HL-60 (cell line): ENCODE measurements around the gene RAB36.

ENCODE experiments used
- DNase-seq, 2 experiments: peaks; one replicate each; pipeline ENCODE4 v3.0.0-alpha.2; 2010 to 2020; ENCODE audit warnings: low read depth in 1 of 2, low spot score in 1 of 2
- H3K27ac ChIP-seq: fragments of 250-450 bp; sonication (Bioruptor Pico); replicated peaks from 2 replicates; pipeline ENCODE4 v1.5.1; 2020; ENCODE audit warnings: mild to moderate bottlenecking, moderate library complexity
- H3K27me3 ChIP-seq: fragments of 250-450 bp; sonication (Bioruptor Pico); 2 replicates; pipeline ENCODE4 v1.5.1; 2021; ENCODE audit warnings: mild to moderate bottlenecking, moderate library complexity; ENCODE audit not compliant: insufficient read depth, poor library complexity, severe bottlenecking
- H3K4me3 ChIP-seq: replicated peaks from 2 replicates; pipeline ENCODE4 v1.5.1; 2011; ENCODE audit warnings: mild to moderate bottlenecking, control low read depth, low read length; ENCODE audit not compliant: insufficient read depth
- GABPA ChIP-seq: IDR thresholded peaks from 2 replicates; pipeline ENCODE4 v1.6.1; 2012; ENCODE audit warnings: low read depth
- POLR2AphosphoS5 ChIP-seq: IDR thresholded peaks from 2 replicates; pipeline ENCODE4 v1.6.1; 2012; ENCODE audit warnings: low read depth
- SPI1 ChIP-seq: IDR thresholded peaks from 2 replicates; pipeline ENCODE4 v1.6.1; 2012; ENCODE audit warnings: low read depth, mild to moderate bottlenecking, borderline replicate concordance
- TF ChIP-seq, protein P1 (sequence below): IDR thresholded peaks from 2 replicates; pipeline ENCODE4 v1.6.1; 2012; ENCODE audit warnings: low read depth; ENCODE audit not compliant: insufficient replicate concordance
- TF ChIP-seq, protein P2 (sequence below): IDR thresholded peaks from one replicate; pipeline ENCODE4 v1.5.1; 2011; ENCODE audit warnings: low read length, control low read depth, inconsistent platforms; ENCODE audit not compliant: insufficient read depth

RAB36 gene

DNA sequence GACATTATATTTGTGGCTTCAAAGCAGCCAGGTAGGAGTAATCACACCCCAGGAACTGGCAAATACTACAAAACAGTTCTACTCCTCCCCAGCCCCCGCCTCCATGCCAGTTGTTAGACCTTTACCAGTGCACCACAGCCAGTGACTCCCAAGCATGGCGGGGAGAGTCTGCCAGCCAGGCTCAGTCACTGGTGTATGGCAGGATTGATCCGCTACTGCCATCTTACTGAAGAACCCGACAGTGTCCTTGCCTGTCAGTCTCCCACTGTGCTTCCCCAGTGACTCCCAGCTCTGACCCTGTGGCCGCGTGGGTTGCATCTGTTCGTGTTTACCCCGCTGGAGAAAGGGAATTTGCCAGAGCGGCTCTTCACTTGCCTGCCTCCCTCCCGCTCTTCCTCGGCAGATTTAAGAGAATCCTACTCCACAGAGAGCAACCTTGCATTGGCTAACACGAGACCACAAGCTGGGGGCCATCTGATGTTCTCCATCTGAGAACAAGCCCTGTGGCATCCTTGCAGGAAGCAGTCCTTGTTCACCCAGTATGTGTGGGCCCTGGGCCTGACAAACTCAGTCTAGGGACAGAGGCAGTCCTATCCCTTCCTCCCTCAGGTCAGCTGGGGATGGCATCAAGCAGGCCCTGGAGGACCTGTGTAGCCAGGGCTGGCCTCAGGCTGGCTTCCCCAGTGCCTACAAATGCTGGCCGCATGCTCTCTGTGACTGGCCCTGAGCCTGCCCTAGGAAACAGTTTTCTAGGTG, 41.9 kb upstream of the RAB36 start:
- TF ChIP-seq, protein P1, sequence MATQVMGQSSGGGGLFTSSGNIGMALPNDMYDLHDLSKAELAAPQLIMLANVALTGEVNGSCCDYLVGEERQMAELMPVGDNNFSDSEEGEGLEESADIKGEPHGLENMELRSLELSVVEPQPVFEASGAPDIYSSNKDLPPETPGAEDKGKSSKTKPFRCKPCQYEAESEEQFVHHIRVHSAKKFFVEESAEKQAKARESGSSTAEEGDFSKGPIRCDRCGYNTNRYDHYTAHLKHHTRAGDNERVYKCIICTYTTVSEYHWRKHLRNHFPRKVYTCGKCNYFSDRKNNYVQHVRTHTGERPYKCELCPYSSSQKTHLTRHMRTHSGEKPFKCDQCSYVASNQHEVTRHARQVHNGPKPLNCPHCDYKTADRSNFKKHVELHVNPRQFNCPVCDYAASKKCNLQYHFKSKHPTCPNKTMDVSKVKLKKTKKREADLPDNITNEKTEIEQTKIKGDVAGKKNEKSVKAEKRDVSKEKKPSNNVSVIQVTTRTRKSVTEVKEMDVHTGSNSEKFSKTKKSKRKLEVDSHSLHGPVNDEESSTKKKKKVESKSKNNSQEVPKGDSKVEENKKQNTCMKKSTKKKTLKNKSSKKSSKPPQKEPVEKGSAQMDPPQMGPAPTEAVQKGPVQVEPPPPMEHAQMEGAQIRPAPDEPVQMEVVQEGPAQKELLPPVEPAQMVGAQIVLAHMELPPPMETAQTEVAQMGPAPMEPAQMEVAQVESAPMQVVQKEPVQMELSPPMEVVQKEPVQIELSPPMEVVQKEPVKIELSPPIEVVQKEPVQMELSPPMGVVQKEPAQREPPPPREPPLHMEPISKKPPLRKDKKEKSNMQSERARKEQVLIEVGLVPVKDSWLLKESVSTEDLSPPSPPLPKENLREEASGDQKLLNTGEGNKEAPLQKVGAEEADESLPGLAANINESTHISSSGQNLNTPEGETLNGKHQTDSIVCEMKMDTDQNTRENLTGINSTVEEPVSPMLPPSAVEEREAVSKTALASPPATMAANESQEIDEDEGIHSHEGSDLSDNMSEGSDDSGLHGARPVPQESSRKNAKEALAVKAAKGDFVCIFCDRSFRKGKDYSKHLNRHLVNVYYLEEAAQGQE = no peak
- TF ChIP-seq SPI1 (no peak), GABPA (no peak), POLR2AphosphoS5 (no peak)
- TF ChIP-seq, protein P2, sequence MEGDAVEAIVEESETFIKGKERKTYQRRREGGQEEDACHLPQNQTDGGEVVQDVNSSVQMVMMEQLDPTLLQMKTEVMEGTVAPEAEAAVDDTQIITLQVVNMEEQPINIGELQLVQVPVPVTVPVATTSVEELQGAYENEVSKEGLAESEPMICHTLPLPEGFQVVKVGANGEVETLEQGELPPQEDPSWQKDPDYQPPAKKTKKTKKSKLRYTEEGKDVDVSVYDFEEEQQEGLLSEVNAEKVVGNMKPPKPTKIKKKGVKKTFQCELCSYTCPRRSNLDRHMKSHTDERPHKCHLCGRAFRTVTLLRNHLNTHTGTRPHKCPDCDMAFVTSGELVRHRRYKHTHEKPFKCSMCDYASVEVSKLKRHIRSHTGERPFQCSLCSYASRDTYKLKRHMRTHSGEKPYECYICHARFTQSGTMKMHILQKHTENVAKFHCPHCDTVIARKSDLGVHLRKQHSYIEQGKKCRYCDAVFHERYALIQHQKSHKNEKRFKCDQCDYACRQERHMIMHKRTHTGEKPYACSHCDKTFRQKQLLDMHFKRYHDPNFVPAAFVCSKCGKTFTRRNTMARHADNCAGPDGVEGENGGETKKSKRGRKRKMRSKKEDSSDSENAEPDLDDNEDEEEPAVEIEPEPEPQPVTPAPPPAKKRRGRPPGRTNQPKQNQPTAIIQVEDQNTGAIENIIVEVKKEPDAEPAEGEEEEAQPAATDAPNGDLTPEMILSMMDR = no peak
- DNase-seq = no peak
- no peaks in the 10 kb centered on the region for H3K27me3 ChIP-seq
- H3K4me3 ChIP-seq = no peak overlapping the region
- no peak overlapping the region for H3K27ac ChIP-seq

DNA sequence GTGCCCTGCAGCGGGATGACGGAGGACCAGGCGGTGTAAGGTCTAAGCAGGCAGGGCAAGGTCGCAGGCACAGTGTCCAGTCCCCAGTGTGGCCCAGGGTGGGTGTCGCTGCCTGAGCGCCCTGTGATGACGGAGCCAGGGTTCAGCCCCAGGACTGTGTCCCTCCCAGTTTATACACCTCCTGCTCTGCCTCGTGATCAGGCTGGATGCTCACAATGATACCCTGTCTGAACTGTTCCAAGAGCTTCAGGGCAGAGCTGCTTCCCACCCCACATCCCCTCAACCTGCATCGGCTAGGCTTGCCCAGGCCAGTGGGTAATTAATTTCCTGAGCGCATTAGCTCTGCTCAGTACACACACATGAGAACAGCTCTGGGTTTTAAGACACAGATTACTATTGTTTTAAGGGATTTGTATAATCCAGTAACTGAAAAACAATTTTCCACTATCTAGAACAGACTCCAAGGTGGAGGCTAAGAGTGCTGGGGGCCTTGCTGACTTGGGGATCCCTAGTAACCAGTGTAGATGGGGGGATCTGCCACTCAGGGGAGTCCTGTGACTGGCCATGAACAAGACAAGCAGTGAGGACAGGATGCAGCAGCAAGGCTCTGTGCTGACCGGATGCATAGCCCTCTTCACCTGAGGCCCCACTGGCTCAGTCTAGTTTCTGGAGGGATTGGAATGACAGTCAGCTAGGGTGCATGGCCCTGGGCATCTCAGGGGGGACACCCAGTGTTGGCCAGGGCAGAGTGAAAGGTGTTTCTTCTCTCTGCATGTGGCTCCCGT, 40.9 kb upstream of the RAB36 start:
- H3K27me3 ChIP-seq = no peaks in the 10 kb centered on the region
- no peak for DNase-seq

DNA sequence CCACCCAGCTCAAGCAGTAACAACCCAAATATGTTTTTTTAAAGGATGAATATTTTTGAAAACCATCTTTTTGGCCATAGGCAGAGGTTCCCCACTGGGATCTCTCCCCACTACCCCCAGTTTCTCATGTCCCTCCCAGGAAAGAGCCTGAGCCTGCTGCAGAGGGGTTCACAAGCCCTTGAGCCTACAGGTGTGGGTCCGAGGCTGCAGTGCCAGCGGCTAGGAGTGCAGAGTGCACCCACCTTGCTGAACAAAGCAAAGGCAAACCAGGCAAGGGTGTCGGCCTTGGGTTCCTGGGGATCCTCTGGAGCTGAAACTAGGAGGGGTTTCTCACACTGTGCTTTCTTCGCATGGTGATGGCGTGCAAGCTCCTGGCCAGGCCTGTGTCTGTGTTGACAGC, 40.0 kb upstream of the RAB36 start:
- H3K27me3 ChIP-seq = no peaks in the 10 kb centered on the region
- DNase-seq = no peak
- TF ChIP-seq, protein P2 = no peak
- no peak for TF ChIP-seq GABPA
- no peak for TF ChIP-seq SPI1
- TF ChIP-seq, protein P1 = no peak
- no peak for TF ChIP-seq POLR2AphosphoS5
- H3K4me3 ChIP-seq = no peak overlapping the region
- H3K27ac ChIP-seq = no peak overlapping the region

More for the DNA sequence above, 40.9 kb upstream of the RAB36 start:
- Histone ChIP-seq H3K27ac (no peak overlapping the region), H3K4me3 (no peak overlapping the region)
- TF ChIP-seq GABPA (no peak), SPI1 (no peak), POLR2AphosphoS5 (no peak)
- TF ChIP-seq, protein P2 = no peak
- TF ChIP-seq, protein P1 = no peak
